Hepatocyte (in vitro differentiated cells): ENCODE measurements around the gene UMAD1. TPM values are rescaled to one million over a fixed set of nuclear protein-coding genes. Genes with fewer than 3 reads are reported as not detected.
"Not testable (repeated sequence)": the region's sequence is repeated elsewhere in the genome, so short reads cannot be mapped to it uniquely, and the experiment has no call there.

Experiments
- DNase-seq: peaks from one replicate; pipeline ENCODE4 v3.0.0-alpha.2; 2016; ENCODE audit warnings: low spot score
- H2AFZ ChIP-seq: fragments of 200-600 bp; sonication (generic); 2 replicates; pipeline ENCODE4 v1.6.0; 2016; ENCODE audit warnings: antibody characterized with exemption, mild to moderate bottlenecking
- H3K27ac ChIP-seq: fragments of 200-600 bp; sonication (generic); 2 replicates; pipeline ENCODE4 v1.5.1; 2016; ENCODE audit warnings: mild to moderate bottlenecking
- H3K27me3 ChIP-seq: fragments of 200-600 bp; sonication (generic); 2 replicates; pipeline ENCODE4 v1.6.1; 2016
- H3K36me3 ChIP-seq: fragments of 200-600 bp; sonication (generic); replicated peaks from 2 replicates; pipeline ENCODE4 v1.5.1; 2016; ENCODE audit warnings: low read depth; ENCODE audit not compliant: insufficient read depth
- H3K4me1 ChIP-seq: fragments of 200-600 bp; sonication (generic); 2 replicates; pipeline ENCODE4 v1.5.1; 2016; ENCODE audit warnings: mild to moderate bottlenecking, moderate library complexity; ENCODE audit not compliant: insufficient read depth
- H3K4me2 ChIP-seq: fragments of 200-600 bp; sonication (generic); 2 replicates; pipeline ENCODE4 v1.6.0; 2016
- H3K4me3 ChIP-seq: fragments of 200-600 bp; sonication (generic); 2 replicates; pipeline ENCODE4 v1.5.1; 2016; ENCODE audit warnings: mild to moderate bottlenecking
- H3K79me2 ChIP-seq: fragments of 200-600 bp; sonication (generic); 2 replicates; pipeline ENCODE4 v1.6.0; 2017; ENCODE audit warnings: mild to moderate bottlenecking
- H3K9me2 ChIP-seq: fragments of 200-600 bp; sonication (generic); replicated peaks from 2 replicates; pipeline ENCODE4 v1.6.0; 2017; ENCODE audit warnings: mild to moderate bottlenecking; ENCODE audit not compliant: insufficient read depth
- H3K9me3 ChIP-seq: fragments of 200-600 bp; sonication (generic); 2 replicates; pipeline ENCODE4 v1.5.1; 2016; ENCODE audit warnings: low read depth, mild to moderate bottlenecking
- H4K20me1 ChIP-seq: fragments of 200-600 bp; sonication (generic); 2 replicates; pipeline ENCODE4 v1.6.0; 2016; ENCODE audit warnings: mild to moderate bottlenecking; ENCODE audit not compliant: insufficient read depth, poor library complexity, severe bottlenecking
- EZH2 ChIP-seq: fragments of 200-600 bp; sonication (generic); IDR thresholded peaks from 2 replicates; pipeline ENCODE4 v1.6.1; 2016; ENCODE audit warnings: antibody characterized with exemption, mild to moderate bottlenecking, borderline replicate concordance
- EZH2phosphoT487 ChIP-seq: fragments of 200-600 bp; sonication (generic); IDR thresholded peaks from one replicate; pipeline ENCODE4 v1.6.1; 2018; ENCODE audit warnings: antibody characterized with exemption, mild to moderate bottlenecking, low read depth, moderate library complexity; ENCODE audit not compliant: unreplicated experiment, severe bottlenecking
- WGBS: methylation state at CpG from one replicate; pipeline ENCODE4 v1.1.6; 2016; ENCODE audit warnings: low lambda C conversion rate; ENCODE audit errors: missing lambda C conversion rate; 5-methylcytosine and 5-hydroxymethylcytosine counted together
- polyA plus RNA-seq: library from polyadenylated mRNA; unstranded; fragments of >200 nt; fragmentation: Nextera tagmentation; extraction: Ambion mirVana; gene quantifications from 2 replicates; pipeline ENCODE4 v1.2.1, GENCODE V29; 2016
- total RNA-seq: library from RNA; depleted of rRNA; stranded (reverse); fragments of >200 nt; gene quantifications from 2 replicates; pipeline ENCODE4 v1.2.3, GENCODE V29; 2014
- TF ChIP-seq, protein P1 (sequence below): fragments of 200-600 bp; sonication (generic); IDR thresholded peaks from 2 replicates; pipeline ENCODE4 v1.5.1; 2016; ENCODE audit warnings: antibody characterized with exemption, mild to moderate bottlenecking; ENCODE audit not compliant: poor library complexity

Gene UMAD1
- total and polyA plus RNA-seq, 2 experiments from 2014 or later, result 15.7 to 29.0 TPM

DNA sequence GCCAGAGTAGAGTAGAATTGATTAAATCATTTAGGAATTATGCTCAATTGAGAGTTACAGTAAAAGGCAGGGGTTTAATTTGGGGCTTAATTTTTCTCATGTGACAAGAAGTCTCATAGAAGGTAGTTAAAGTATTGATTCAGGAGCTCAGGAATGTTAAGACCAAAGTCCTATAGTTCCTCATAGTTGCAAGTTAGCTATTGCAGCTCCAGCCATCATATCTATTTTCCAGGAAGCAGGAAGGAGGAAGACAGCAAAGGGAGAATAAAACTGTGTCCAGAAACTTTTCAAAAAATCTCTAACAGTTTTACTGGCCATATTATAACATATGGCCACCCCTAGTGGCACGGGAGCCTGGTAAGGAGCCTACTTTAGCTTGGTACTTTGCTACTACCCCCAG is 174.8 kb downstream of the UMAD1 start:
- no peak overlapping the region for H2AFZ ChIP-seq
- DNase-seq, result no peak
- WGBS, result 94% methylated on average over 1 of the region's 1 CpG
- no peak overlapping the region for H3K4me2 ChIP-seq
- H3K27ac ChIP-seq, result peak overlapping the region; percentile 43
- H3K4me3 ChIP-seq, result no peak overlapping the region
- TF ChIP-seq EZH2phosphoT487 (no peak), EZH2 (no peak)
- TF ChIP-seq, protein P1, sequence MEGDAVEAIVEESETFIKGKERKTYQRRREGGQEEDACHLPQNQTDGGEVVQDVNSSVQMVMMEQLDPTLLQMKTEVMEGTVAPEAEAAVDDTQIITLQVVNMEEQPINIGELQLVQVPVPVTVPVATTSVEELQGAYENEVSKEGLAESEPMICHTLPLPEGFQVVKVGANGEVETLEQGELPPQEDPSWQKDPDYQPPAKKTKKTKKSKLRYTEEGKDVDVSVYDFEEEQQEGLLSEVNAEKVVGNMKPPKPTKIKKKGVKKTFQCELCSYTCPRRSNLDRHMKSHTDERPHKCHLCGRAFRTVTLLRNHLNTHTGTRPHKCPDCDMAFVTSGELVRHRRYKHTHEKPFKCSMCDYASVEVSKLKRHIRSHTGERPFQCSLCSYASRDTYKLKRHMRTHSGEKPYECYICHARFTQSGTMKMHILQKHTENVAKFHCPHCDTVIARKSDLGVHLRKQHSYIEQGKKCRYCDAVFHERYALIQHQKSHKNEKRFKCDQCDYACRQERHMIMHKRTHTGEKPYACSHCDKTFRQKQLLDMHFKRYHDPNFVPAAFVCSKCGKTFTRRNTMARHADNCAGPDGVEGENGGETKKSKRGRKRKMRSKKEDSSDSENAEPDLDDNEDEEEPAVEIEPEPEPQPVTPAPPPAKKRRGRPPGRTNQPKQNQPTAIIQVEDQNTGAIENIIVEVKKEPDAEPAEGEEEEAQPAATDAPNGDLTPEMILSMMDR, result no peak
- H3K9me3 ChIP-seq, result no peaks in the 10 kb centered on the region
- H3K36me3 ChIP-seq, result no peaks in the 10 kb centered on the region
- H3K4me1 ChIP-seq, result no peaks in the 10 kb centered on the region
- peaks cover under 1% of the 10 kb centered on the region for H3K79me2 ChIP-seq
- no peaks in the 10 kb centered on the region for H4K20me1 ChIP-seq
- H3K27me3 ChIP-seq, result no peaks in the 10 kb centered on the region
- no peaks in the 10 kb centered on the region for H3K9me2 ChIP-seq

DNA sequence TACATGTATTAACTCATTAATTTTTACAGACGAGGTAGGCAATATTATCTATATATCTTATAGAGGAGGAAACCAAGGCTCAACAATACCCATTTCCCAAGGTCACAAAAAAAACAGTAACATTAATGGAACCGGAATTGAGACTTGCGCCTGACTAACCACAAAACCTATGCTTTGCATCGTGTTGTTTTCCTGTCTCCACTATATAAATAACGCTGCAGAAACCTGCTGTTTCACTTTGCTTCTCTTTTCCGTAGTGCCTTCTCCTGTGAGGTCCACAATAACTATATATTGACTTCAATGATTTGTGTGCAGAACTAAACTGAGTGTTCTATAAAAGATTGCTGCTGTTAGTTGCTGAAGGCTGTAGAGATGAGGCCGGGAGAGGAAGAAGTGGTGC is 175.5 kb downstream of the UMAD1 start:
- Histone ChIP-seq H2AFZ (no peak overlapping the region), H4K20me1 (no peaks in the 10 kb centered on the region), H3K9me2 (no peaks in the 10 kb centered on the region), H3K4me2 (no peak overlapping the region), H3K27ac (no peak overlapping the region), H3K27me3 (no peaks in the 10 kb centered on the region), H3K9me3 (no peaks in the 10 kb centered on the region), H3K79me2 (peaks cover 2% of the 10 kb centered on the region), H3K36me3 (no peaks in the 10 kb centered on the region), H3K4me3 (no peak overlapping the region), H3K4me1 (no peaks in the 10 kb centered on the region)
- TF ChIP-seq EZH2, result no peak
- TF ChIP-seq EZH2phosphoT487, result no peak
- TF ChIP-seq, protein P1, result no peak
- DNase-seq, result no peak
- WGBS, result 81% methylated on average over 7 of the region's 7 CpGs

DNA sequence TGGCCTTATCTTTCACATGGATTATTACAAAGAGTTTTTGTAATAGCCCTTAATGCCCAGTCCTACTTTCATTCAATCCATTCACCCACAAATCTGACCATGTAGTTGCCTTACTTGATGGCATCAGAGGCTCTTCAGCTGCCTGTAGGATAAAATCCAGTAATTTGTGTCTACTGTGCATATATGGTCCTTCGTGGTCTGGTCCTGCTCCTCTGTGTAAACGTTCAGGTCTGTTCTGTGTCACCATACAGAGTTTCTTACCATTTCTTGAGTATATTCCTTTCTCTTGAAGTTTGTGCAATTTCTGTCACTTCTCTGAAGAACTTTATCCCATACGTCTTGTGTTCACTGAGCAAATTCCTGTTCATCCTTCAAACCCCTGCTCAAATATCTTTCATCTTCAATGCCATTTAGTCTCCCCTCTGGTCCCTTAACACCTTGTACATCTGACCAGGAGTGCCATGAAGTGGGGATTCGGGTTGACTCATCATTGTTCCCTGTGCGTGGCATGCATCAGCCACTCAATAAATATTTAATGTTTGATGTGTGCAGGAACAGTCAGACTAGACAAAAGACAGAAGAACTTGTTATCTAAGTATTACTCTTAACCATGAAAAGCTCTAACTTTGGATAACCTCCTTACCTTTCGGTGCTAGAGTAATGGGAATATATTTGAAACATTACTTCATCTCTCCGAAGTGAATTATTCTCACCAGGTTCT is 176.4 kb downstream of the UMAD1 start:
- no peaks in the 10 kb centered on the region for H4K20me1 ChIP-seq
- no peaks in the 10 kb centered on the region for H3K4me1 ChIP-seq
- no peak overlapping the region for H2AFZ ChIP-seq
- H3K36me3 ChIP-seq, result no peaks in the 10 kb centered on the region
- no peaks in the 10 kb centered on the region for H3K27me3 ChIP-seq
- H3K4me3 ChIP-seq, result no peak overlapping the region
- 56% methylated on average over 7 of the region's 7 CpGs for WGBS
- no peak overlapping the region for H3K27ac ChIP-seq
- no peak for DNase-seq
- H3K79me2 ChIP-seq, result peaks cover 2% of the 10 kb centered on the region
- H3K4me2 ChIP-seq, result no peak overlapping the region
- H3K9me3 ChIP-seq, result no peaks in the 10 kb centered on the region
- TF ChIP-seq, protein P1, result no peak
- no peak for TF ChIP-seq EZH2
- no peak for TF ChIP-seq EZH2phosphoT487
- H3K9me2 ChIP-seq, result no peaks in the 10 kb centered on the region

DNA sequence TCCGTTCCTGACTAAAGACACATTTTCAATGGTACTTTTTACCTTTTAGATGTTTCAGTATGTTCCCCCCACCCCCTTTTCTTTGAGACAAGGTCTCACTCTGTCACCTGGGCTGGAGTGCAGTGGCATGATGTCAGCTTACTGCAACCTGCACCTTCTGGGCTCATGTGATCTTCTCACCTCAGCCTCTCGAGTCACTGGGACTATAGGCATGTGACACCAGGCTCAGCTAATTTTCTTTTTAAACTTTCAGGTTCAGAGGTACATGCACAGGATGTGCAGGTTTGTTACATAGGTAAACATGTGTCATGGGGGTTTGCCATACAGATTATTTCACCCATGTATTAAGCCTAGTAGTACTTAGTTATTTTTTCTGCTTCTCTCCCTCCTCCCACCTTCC is 177.2 kb downstream of the UMAD1 start:
- H3K36me3 ChIP-seq, result no peaks in the 10 kb centered on the region
- no peak overlapping the region for H2AFZ ChIP-seq
- WGBS, result 96% methylated on average over 2 of the region's 2 CpGs
- H3K4me2 ChIP-seq, result no peak overlapping the region
- no peak overlapping the region for H3K27ac ChIP-seq
- no peak overlapping the region for H3K4me3 ChIP-seq
- no peak for DNase-seq
- H3K9me3 ChIP-seq, result no peaks in the 10 kb centered on the region
- H3K4me1 ChIP-seq, result no peaks in the 10 kb centered on the region
- TF ChIP-seq EZH2phosphoT487 (no peak), EZH2 (no peak)
- TF ChIP-seq, protein P1, result no peak
- no peaks in the 10 kb centered on the region for H4K20me1 ChIP-seq
- H3K27me3 ChIP-seq, result no peaks in the 10 kb centered on the region
- no peaks in the 10 kb centered on the region for H3K9me2 ChIP-seq
- H3K79me2 ChIP-seq, result peaks cover 2% of the 10 kb centered on the region

DNA sequence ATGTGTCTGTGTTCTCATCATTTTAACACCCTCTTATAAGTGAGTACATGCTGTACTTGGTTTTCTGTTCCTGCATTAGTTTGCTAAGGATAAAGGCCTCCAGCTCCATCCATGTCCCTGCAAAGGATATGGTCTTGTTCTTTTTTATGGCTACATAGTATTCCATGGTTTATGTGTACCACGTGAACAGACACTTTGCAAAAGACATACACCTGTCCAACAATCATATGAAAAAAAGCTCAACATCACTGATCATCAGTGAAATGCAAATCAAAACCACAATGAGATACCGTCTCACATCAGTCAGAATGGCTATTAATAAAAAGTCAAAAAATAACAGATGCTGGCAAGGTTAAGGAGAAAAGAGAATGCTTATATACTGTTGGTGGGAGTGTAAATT is 177.6 kb downstream of the UMAD1 start:
- H3K9me3 ChIP-seq, H3K27me3 ChIP-seq, H2AFZ ChIP-seq, H3K27ac ChIP-seq, DNase-seq, H4K20me1 ChIP-seq, H3K4me3 ChIP-seq, H3K9me2 ChIP-seq, H3K4me2 ChIP-seq, H3K79me2 ChIP-seq, H3K4me1 ChIP-seq, H3K36me3 ChIP-seq: not testable (repeated sequence)
- 100% methylated on average over 2 of the region's 2 CpGs for WGBS
